ENCODE results near the gene PDCD5.
"Not testable (repeated sequence)": the region's sequence is repeated elsewhere in the genome, so short reads cannot be mapped to it uniquely, and the experiment has no call there.

Gene PDCD5

GRCh38 chr19:32580353-32580900, 563 bp upstream of the PDCD5 start:
- no peak for DNase-seq

DNA sequence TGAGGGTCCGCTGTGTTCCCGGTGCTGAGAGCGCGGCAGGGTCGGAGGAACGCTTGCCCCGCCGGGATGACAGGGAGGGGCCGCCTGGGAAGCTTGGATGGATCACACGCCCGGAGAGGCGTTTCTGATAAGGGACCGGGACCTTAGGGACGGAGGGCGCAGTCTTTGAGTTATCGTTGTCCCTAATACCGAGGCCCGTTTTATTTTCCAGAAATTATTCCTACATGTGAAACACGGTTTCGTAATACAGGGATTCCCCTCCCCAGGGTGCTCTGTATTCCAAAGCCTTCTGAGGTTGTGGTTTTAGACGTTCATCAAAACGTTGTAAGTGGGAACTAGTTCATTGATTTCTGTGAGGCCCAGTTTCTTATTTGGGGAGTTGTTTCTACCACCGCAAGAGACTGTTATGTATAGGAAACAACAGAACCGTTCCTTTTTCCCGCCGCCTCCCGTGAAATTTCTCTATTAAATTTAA, 752 bp downstream of the PDCD5 start:
- peak in 1 of 2 donors; percentile 6 for DNase-seq

DNA sequence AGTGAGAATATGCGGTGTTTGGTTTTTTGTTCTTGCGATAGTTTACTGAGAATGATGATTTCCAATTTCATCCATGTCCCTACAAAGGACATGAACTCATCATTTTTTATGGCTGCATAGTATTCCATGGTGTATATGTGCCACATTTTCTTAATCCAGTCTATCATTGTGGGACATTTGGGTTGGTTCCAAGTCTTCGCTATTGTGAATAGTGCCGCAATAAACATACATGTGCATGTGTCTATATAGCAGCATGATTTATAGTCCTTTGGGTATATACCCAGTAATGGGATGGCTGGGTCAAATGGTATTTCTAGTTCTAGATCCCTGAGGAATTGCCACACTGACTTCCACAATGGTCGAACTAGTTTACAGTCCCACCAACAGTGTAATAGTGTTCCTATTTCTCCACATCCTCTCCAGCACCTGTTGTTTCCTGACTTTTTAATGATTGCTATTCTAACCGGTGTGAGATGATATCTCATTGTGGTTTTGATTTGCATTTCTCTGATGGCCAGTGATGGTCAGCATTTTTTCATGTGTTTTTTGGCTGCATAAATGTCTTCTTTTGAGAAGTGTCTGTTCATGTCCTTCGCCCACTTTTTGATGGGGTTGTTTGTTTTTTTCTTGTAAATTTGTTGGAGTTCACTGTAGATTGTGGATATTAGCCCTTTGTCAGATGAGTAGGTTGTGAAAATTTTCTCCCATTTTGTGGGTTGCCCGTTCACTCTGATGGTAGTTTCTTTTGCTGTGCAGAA, 6.9 kb downstream of the PDCD5 start:
- DNase-seq: not testable (repeated sequence)

DNA sequence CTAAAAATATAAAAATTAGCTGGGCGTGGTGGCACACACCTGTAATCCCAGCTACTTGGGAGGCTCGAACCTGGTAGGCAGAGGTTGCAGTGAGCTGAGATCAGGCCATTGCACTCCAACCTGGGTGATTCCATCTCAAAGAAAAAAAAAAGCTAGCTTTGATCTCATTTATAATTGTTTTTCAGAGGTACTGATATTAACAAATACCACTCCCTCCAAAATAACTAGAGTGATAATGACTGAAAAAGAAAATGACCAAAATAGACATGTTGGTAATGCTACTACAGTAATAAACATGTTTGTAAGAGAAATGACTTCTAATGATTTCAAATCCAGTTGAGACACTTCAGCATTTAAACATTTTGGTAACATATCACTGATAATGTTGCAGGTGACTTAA, 13.0 kb downstream of the PDCD5 start:
- no peak for DNase-seq

GRCh38 chr19:32595491-32595890, 14.5 kb downstream of the PDCD5 start:
- no peak for DNase-seq

- DNase-seq: no peak
Measured at GRCh38 chr19:32598022-32598421, 17.0 kb downstream of the PDCD5 start.

- DNase-seq: no peak
Measured at GRCh38 chr19:32599258-32599657, 18.3 kb downstream of the PDCD5 start.

- DNase-seq: peak; percentile 53 to 59
Measured at GRCh38 chr19:32599736-32600157, 18.8 kb downstream of the PDCD5 start.

DNA sequence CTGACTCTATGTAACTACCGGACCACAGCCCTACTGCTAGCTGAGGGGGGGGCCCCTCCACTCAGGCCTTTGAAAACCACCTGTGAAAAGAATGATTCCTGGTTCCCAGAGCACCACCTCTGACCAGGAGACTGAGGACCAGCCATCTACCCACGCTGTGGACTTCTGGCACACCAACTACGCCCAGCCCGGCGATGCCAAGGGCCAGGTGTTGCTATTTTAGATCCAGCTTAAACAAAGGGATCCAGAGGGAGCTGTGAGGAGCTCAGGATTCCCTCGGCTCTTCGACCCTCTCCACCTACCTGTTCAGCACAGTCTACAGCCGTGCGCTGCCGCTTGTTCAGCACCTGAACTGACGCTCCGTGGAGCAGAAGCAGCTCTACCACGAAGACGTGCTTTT, 23.0 kb downstream of the PDCD5 start:
- no peak for DNase-seq

DNA sequence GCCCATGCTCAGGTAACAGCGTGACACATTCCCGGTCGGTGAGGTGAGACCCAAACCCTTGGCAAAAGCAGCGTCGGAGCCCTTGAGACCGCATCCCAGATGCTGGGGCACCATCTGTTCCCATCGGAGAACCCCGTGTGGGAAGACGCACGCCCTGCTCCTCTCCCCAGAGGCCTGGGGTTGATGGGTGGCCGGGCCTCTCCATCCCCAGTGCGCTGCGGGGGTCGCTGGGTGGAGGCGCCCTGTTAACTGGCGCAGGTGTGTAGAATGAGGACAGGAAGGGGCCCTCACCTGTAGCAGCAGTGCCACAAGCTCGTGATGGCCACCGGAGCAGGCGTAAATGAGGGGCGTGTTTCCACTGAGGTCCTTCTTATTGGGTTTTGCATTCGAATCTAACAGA, 24.6 kb downstream of the PDCD5 start:
- DNase-seq: no peak

DNA sequence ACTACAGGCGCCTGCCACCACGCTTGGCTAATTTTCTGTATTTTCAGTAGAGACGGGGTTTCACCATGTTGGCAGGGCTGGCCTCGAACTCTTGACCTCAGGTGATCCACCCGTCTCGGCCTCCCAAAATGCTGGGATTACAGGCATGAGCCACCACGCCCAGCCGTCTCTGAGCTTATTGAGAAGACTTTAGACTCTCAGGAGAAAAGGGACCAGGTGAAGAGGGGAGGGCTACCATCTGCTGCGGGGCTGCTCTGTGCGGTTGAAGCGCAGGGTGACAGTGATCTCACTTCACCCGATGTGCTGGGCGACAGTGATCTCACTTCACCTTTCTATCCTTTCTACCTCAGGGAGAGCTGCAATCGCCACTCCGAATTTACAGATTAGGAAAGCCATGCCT, 25.3 kb downstream of the PDCD5 start:
- DNase-seq: no peak

DNA sequence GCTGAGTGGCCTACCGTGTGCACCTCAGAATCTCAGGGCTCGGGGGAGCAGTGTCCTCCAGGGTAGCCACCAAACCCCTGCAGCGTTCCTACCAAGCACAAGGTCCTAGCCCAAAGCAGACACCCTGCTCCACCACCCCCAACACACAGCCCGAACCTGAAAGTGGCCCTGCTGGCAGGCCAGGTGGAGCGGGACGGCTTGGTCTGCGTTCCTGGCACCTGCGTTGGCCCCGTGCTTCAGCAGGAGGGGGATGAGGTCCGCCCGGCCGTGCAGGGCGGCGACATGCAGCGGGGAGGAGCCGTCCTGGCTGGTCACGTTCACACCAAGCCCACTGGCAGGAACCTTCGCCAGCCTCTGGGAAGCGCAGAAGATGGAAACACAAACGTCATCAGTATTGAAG, 26.5 kb downstream of the PDCD5 start:
- DNase-seq: no peak

- no peak for DNase-seq
Measured at GRCh38 chr19:32611161-32611560, 30.2 kb downstream of the PDCD5 start.

GRCh38 chr19:32613008-32613407, 32.0 kb downstream of the PDCD5 start:
- DNase-seq: no peak

- no peak for DNase-seq
Measured at GRCh38 chr19:32614916-32615315, 33.9 kb downstream of the PDCD5 start.

DNA sequence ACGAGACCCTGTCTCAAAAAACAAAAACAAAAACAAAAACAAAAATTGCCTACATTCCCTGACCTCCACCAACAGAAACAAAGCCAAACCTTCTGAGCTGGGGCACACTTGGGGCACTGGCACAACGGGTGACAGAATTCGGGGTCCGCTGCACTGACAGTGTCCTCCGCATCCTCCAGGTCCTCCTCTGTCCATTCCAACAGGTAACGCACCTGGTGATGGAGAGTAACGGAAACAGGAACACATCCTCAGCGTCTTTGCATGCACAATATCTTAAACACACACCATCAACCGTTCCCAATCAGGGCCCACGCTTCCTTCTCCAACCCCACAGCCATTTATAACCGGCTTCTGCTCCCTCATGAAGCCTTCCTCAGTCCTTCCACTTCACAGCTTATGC, 34.6 kb downstream of the PDCD5 start:
- no peak for DNase-seq

DNA sequence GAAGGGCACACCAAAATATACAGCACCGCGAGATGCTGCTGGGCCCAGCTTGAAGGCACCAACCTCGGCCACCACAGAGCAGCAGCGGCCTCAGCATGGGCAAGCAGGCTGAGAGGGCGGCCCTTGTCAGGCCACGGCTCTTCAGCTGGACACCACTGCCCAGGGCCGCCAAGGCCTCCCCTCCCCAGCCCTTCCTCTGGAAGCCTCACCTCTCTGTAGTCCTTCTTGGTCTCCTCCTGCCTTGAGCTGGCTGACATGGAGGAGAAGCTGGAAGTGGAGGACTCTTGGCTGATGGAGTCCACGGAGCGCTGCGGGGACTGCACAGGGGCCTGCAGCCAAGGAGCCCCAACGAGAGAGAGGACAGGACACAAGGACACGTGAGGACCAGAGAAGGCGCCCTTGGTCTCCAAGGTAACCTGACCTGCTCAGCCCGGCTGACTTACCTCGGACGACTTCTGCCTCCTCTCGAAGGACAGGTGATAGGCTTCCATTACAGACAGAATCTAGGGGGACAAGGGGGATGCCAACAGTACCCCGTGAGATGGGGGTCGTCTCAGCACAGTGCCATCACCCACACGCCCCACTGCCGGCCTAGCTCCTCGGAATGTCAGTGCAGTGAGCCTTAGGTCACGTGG, 38.2 kb downstream of the PDCD5 start:
- DNase-seq: no peak

GRCh38 chr19:32622002-32622401, 41.0 kb downstream of the PDCD5 start:
- no peak for DNase-seq

- DNase-seq: no peak
Measured at GRCh38 chr19:32624410-32624809, 43.4 kb downstream of the PDCD5 start.

DNA sequence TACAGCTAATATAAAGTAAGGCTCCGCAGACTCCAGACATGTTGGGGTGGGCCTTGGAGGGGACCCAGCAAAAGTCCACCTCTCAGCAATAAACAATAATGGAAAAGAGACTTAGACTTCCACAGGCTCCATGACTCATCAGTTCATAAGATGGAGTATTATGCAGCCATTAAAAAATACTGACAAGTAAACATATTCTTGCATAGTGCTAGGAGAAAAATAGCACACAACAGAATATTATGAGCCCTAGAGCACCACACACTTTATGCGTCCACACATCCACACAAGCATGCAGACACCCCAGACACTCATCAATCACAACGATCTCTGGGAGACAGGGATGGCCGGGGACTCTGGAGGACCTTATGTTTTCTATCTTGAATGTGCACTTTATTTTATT, 46.0 kb downstream of the PDCD5 start:
- no peak for DNase-seq

GRCh38 chr19:32627714-32628270, 46.8 kb downstream of the PDCD5 start:
- DNase-seq: no peak

- DNase-seq: no peak
Measured at GRCh38 chr19:32630338-32630737, 49.3 kb downstream of the PDCD5 start.

DNA sequence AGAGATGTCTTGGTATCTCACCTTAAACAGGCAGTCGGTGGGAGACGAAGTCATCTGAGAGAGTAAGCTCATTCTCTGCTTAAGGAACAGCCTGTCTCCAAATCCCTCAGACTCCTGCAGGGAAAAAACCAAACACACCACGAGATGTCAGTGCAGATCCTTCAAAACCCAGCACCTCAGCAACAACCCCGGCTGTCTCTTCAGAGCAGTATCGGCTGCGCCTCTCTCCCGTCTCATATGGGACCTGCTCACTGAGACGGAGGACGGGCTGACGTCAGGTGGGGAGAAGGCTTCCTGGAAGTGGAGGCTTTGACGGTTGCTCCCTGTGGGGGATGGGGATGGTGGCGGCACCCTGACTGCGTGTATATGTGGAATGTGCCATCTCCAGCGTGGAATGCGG, 50.4 kb downstream of the PDCD5 start:
- no peak for DNase-seq
